K562 (cell line): ENCODE results near the gene MID1IP1. TPM values are rescaled to one million over a fixed set of nuclear protein-coding genes. Genes with fewer than 3 reads are reported as not detected.

Source experiments
- FIP1L1 ChIP-seq: fragments of 200-400 bp; formaldehyde crosslinking; IDR thresholded peaks from 2 replicates; pipeline ENCODE4 v1.6.1; 2018; ENCODE audit warnings: mild to moderate bottlenecking, low read depth, low read length; ENCODE audit not compliant: poor library complexity, severe bottlenecking
- NR2C2 ChIP-seq, 2 experiments: fragments of 200-800 bp in 1 of 2; sonication (Bioruptor generic) in 1 of 2; sonication (generic) in 1 of 2; formaldehyde crosslinking in 1 of 2; IDR thresholded peaks; 2 replicates each; pipeline versions ENCODE4 v1.6.1 to v1.8.0; 2016 to 2022; ENCODE audit warnings: mild to moderate bottlenecking in 1 of 2, missing compliant biosample characterization in 1 of 2, missing genetic modification characterization in 1 of 2, missing genetic modification reagents in 1 of 2
- RBM39 ChIP-seq: fragments of 200-400 bp; formaldehyde crosslinking; optimal IDR thresholded peaks from 2 replicates; pipeline ENCODE3; 2018; ENCODE audit warnings: low read depth, low read length
- RNF219 ChIP-seq: fragments of 250-450 bp; sonication (Bioruptor Pico); IDR thresholded peaks from 2 replicates; pipeline ENCODE4 v1.5.0; 2022; ENCODE audit warnings: mild to moderate bottlenecking
- SLC30A9 ChIP-seq: fragments of 250-450 bp; sonication (Bioruptor Pico); IDR thresholded peaks from 2 replicates; pipeline ENCODE4 v1.8.0; 2022; ENCODE audit warnings: mild to moderate bottlenecking, moderate library complexity
- SMARCB1 ChIP-seq: IDR thresholded peaks from 2 replicates; pipeline ENCODE4 v1.6.1; 2011; ENCODE audit warnings: improper control_type of control experiment, low read depth; ENCODE audit not compliant: insufficient read length
- WHSC1 ChIP-seq: IDR thresholded peaks from one replicate; pipeline ENCODE4 v1.6.1; 2012; ENCODE audit warnings: low read length, control low read depth, inconsistent platforms
- ZBTB26 ChIP-seq: fragments of 450-650 bp; formaldehyde crosslinking; IDR thresholded peaks from 2 replicates; pipeline ENCODE4 v1.4.0; 2022; ENCODE audit warnings: missing genetic modification characterization
- ZBTB40 ChIP-seq, 2 experiments: fragments of 450-650 bp in 1 of 2; sonication (generic) in 1 of 2; formaldehyde crosslinking in 1 of 2; IDR thresholded peaks; 2 replicates each; pipeline versions ENCODE4 v1.7.1 to v1.9.0; 2016 to 2022; ENCODE audit warnings: inconsistent platforms in 1 of 2, mild to moderate bottlenecking in 1 of 2, missing genetic modification reagents in 1 of 2
- ZBTB7A ChIP-seq: IDR thresholded peaks from 2 replicates; pipeline ENCODE4 v1.6.1; 2011; ENCODE audit warnings: low read depth, mild to moderate bottlenecking, low read length, moderate library complexity, borderline replicate concordance; ENCODE audit not compliant: control insufficient read depth
- ZFX ChIP-seq: sonication (generic); formaldehyde crosslinking; IDR thresholded peaks from 2 replicates; pipeline ENCODE4 v1.8.0; 2022; ENCODE audit warnings: mild to moderate bottlenecking, missing genetic modification reagents, moderate library complexity
- ZNF445 ChIP-seq: fragments of 250-450 bp; sonication (Bioruptor Pico); IDR thresholded peaks from 2 replicates; pipeline ENCODE4 v1.4.0; 2020; ENCODE audit warnings: low read depth, mild to moderate bottlenecking, moderate library complexity
- ZNF764 ChIP-seq: fragments of 250-450 bp; sonication (Bioruptor Pico); IDR thresholded peaks from 2 replicates; pipeline ENCODE4 v1.4.0; 2020; ENCODE audit warnings: low read depth, mild to moderate bottlenecking, moderate library complexity
- polyA plus RNA-seq, 8 experiments: library from polyadenylated mRNA; depleted of rRNA in 4 of 8; stranded (reverse) in 5 of 8; unstranded in 3 of 8; fragments of >200 nt; fragmentation: Nextera tagmentation in 2 of 8; fragmentation: Illumina TruSeq in 1 of 8; extraction: Ambion mirVana in 2 of 8; extraction: Trizol in 1 of 8; gene quantifications; 2 replicates each; pipeline versions ENCODE4 v1.2.1 to v1.2.3, GENCODE V29; 2011 to 2014; ENCODE audit warnings: inconsistent platforms in 1 of 8, missing spikeins in 1 of 8
- total RNA-seq, 7 experiments: library from RNA; depleted of rRNA in 6 of 7; stranded (reverse); fragments of >200 nt in 6 of 7; fragmentation: Illumina TruSeq in 2 of 7; extraction: Trizol in 2 of 7; gene quantifications; 2 replicates each; pipeline versions ENCODE4 v1.2.1 to v1.2.3, GENCODE V29; 2011 to 2021; ENCODE audit warnings: low replicate concordance in 1 of 7

The MID1IP1 gene
- total and polyA plus RNA-seq, 9 of the 15 experiments (the other 6 are each of a cell fraction or from before 2014, with no cell fraction given): 0.51 to 102 (median 27.5) TPM

GRCh38 chrX:38805432-38806389 is 4.5 kb downstream of the MID1IP1 start (continued):
- TF ChIP-seq ZBTB40 (IDR thresholded peaks at IDR 0.05) (no peak), ZBTB40 (CRISPR knock-in tag; IDR thresholded peaks at IDR 0.05) (no peak), ZNF445 (CRISPR knock-in tag) (no peak), SLC30A9 (CRISPR knock-in tag) (no peak), ZFX (CRISPR knock-in tag) (peak; percentile 62), NR2C2 (CRISPR knock-in tag; IDR thresholded peaks at IDR 0.05) (no peak), NR2C2 (tag; IDR thresholded peaks at IDR 0.05) (no peak), RNF219 (no peak), ZBTB26 (CRISPR knock-in tag) (no peak), FIP1L1 (no peak), WHSC1 (no peak), SMARCB1 (no peak), ZBTB7A (no peak), ZNF764 (CRISPR knock-in tag) (no peak), RBM39 (no peak)
